K562 (cell line): ENCODE results near the gene GNAT2. TPM values are rescaled to one million over a fixed set of nuclear protein-coding genes. Genes with fewer than 3 reads are reported as not detected.

Source experiments
- ATAC-seq: fragments of 200-7000 bp; cut with Tn5 transposase; 3 replicates; pipeline ENCODE4 v1.9.1; 2020; ENCODE audit warnings: moderate library complexity
- BruUV-seq: library from RNA; stranded (reverse); fragments of 400-500 nt; replicated peaks from 2 replicates; lab custom pipeline; 2021; lab: Mats Ljungman, UMichigan
- CTCF ChIA-PET: fragments of 300-600 bp; formaldehyde crosslinking; extraction: SDS; loops from one replicate; lab custom pipeline; 2021; ENCODE audit warnings: low intra/inter-chr PET ratio; lab: Yijun Ruan, JAX
- POLR2A ChIA-PET: fragments of 300-600, 350-650 bp; sonication (Branson Sonifier 250); formaldehyde crosslinking; extraction: SDS; loops from one replicate; lab custom pipeline; 2021; ENCODE audit warnings: antibody characterized with exemption, inconsistent platforms; lab: Yijun Ruan, JAX
- DNase-seq, 4 experiments: peaks; one replicate each; pipeline versions ENCODE4 v3.0.0 to v3.0.0-alpha.2; 2011 to 2018; ENCODE audit warnings: low spot score in 3 of 4, mixed read lengths in 3 of 4; ENCODE audit errors: extremely low read depth in 1 of 4
- FAIRE-seq: peaks from 2 replicates; lab custom pipeline; 2011; peaks lifted over from hg19 to GRCh38; lab: Jason Lieb, UNC
- H2AFZ ChIP-seq: 2 replicates; pipeline ENCODE4 v1.6.0; 2011; ENCODE audit warnings: low read depth, low read length, control low read depth, inconsistent platforms
- H3K27ac ChIP-seq: fragments of 200-600 bp; 3 replicates; pipeline ENCODE4 v1.8.0; 2011; ENCODE audit warnings: low read depth, mild to moderate bottlenecking, control low read depth, inconsistent platforms, low read length, moderate library complexity, mixed read lengths; ENCODE audit errors: extremely low read depth
- H3K27me3 ChIP-seq, 2 experiments: fragments of 300-600 bp in 1 of 2; 2 replicates in 1 of 2; 3 replicates in 1 of 2; pipeline versions ENCODE4 v1.6.0 to v1.8.0; 2011; ENCODE audit warnings: inconsistent platforms in 2 of 2, low read length in 2 of 2, mild to moderate bottlenecking in 1 of 2, mixed read lengths in 1 of 2, moderate library complexity in 1 of 2; ENCODE audit not compliant: control insufficient read depth in 2 of 2, insufficient read depth in 2 of 2
- H3K36me3 ChIP-seq: fragments of 300-600 bp; 3 replicates; pipeline ENCODE4 v1.8.0; 2011; ENCODE audit warnings: mild to moderate bottlenecking, low read length, inconsistent platforms; ENCODE audit not compliant: control insufficient read depth, insufficient read depth
- H3K4me1 ChIP-seq, 2 experiments: fragments of 200-600 bp in 1 of 2; replicated peaks in 1 of 2; 2 replicates in 1 of 2; 3 replicates in 1 of 2; pipeline versions ENCODE4 v1.5.1 to v1.8.0; 2011; ENCODE audit warnings: inconsistent platforms in 2 of 2, low read length in 2 of 2, mild to moderate bottlenecking in 1 of 2, mixed read lengths in 1 of 2, moderate library complexity in 1 of 2; ENCODE audit not compliant: control insufficient read depth in 2 of 2, insufficient read depth in 2 of 2
- H3K4me2 ChIP-seq: 2 replicates; pipeline ENCODE4 v1.6.1; 2011; ENCODE audit warnings: low read length, control low read depth, inconsistent platforms, mixed read lengths; ENCODE audit not compliant: insufficient read depth
- H3K4me3 ChIP-seq: fragments of 200-600 bp; sonication (generic), shearing (Covaris generic); 2 replicates; pipeline ENCODE4 v1.5.1; 2016; ENCODE audit warnings: control low read depth, inconsistent platforms
- H3K79me2 ChIP-seq: fragments of 200-600 bp; 3 replicates; pipeline ENCODE4 v1.8.0; 2011; ENCODE audit warnings: low read length, inconsistent platforms; ENCODE audit not compliant: control insufficient read depth, insufficient read depth
- H3K9ac ChIP-seq, 2 experiments: 2 replicates each; pipeline versions ENCODE4 v1.6.0 to v1.6.1; 2011; ENCODE audit warnings: low read depth in 2 of 2, low read length in 2 of 2, control low read depth in 1 of 2, inconsistent platforms in 1 of 2, mild to moderate bottlenecking in 1 of 2, mixed read lengths in 1 of 2; ENCODE audit not compliant: insufficient read depth in 1 of 2
- H3K9me1 ChIP-seq: one replicate; pipeline ENCODE4 v1.6.0; 2011; ENCODE audit warnings: inconsistent platforms, mild to moderate bottlenecking, low read length, moderate library complexity; ENCODE audit not compliant: control insufficient read depth, insufficient read depth
- H3K9me3 ChIP-seq: replicated peaks from 2 replicates; pipeline ENCODE4 v1.5.1; 2011; ENCODE audit warnings: low read depth, low read length, inconsistent platforms; ENCODE audit not compliant: control insufficient read depth, insufficient read depth
- H4K20me1 ChIP-seq: replicated peaks from 2 replicates; pipeline ENCODE4 v1.6.1; 2011; ENCODE audit warnings: low read length, inconsistent platforms, mixed read lengths; ENCODE audit not compliant: control insufficient read depth, insufficient read depth
- ADNP ChIP-seq: fragments of 200-800 bp; sonication (Bioruptor generic); IDR thresholded peaks from 2 replicates; pipeline ENCODE4 v1.6.1; 2016; ENCODE audit warnings: missing genetic modification characterization, missing compliant biosample characterization
- BACH1 ChIP-seq: fragments of 200-800 bp; sonication (Bioruptor generic); IDR thresholded peaks from 2 replicates; pipeline ENCODE4 v1.6.1; 2016; ENCODE audit warnings: missing genetic modification characterization, missing compliant biosample characterization
- BHLHE40 ChIP-seq: IDR thresholded peaks from 2 replicates; pipeline ENCODE4 v1.6.1; 2011; ENCODE audit warnings: low read length, improper control_type of control experiment
- CC2D1A ChIP-seq: fragments of 450-650 bp; IDR thresholded peaks from 2 replicates; pipeline ENCODE4 v1.6.1; 2017; ENCODE audit warnings: mild to moderate bottlenecking
- KAT7 ChIP-seq: sonication (generic); formaldehyde crosslinking; IDR thresholded peaks from 2 replicates; pipeline ENCODE4 v1.8.0; 2022; ENCODE audit warnings: missing genetic modification reagents, mild to moderate bottlenecking, borderline replicate concordance
- KAT8 ChIP-seq: fragments of 450-650 bp; IDR thresholded peaks from 2 replicates; pipeline ENCODE4 v1.6.1; 2016; ENCODE audit warnings: low read depth, mild to moderate bottlenecking
- MCM5 ChIP-seq: fragments of 450-650 bp; IDR thresholded peaks from 2 replicates; pipeline ENCODE4 v1.6.1; 2016; ENCODE audit warnings: low read depth
- PHF8 ChIP-seq: fragments of 200-600 bp; sonication (generic); IDR thresholded peaks from 2 replicates; pipeline ENCODE4 v1.6.1; 2012; ENCODE audit warnings: mixed run types, mild to moderate bottlenecking, inconsistent platforms, low read length, moderate library complexity, borderline replicate concordance
- PTTG1 ChIP-seq: fragments of 450-650 bp; IDR thresholded peaks from 2 replicates; pipeline ENCODE4 v1.6.1; 2016; ENCODE audit warnings: low read depth, mild to moderate bottlenecking, missing genetic modification characterization, missing compliant biosample characterization
- RNF2 ChIP-seq: sonication (generic); IDR thresholded peaks from 2 replicates; pipeline ENCODE4 v1.6.1; 2016
- SAFB ChIP-seq: fragments of 200-400 bp; formaldehyde crosslinking; IDR thresholded peaks from 2 replicates; pipeline ENCODE4 v1.6.1; 2017; ENCODE audit warnings: low read depth, low read length, borderline replicate concordance
- TAF9B ChIP-seq: fragments of 450-650 bp; IDR thresholded peaks from 2 replicates; pipeline ENCODE4 v1.6.1; 2018; ENCODE audit warnings: mild to moderate bottlenecking; ENCODE audit not compliant: partially characterized antibody
- ZNF121 ChIP-seq: sonication (generic); formaldehyde crosslinking; conservative IDR thresholded peaks from 2 replicates; pipeline ENCODE4 v1.8.0; 2022; ENCODE audit warnings: missing genetic modification reagents
- ZNF41 ChIP-seq: fragments of 250-450 bp; sonication (Bioruptor Pico); conservative IDR thresholded peaks from 2 replicates; pipeline ENCODE4 v1.4.0; 2020; ENCODE audit warnings: mild to moderate bottlenecking
- WGBS: fragments of 100-300 bp; shearing (Covaris generic); methylation state at CpG from one replicate; pipeline ENCODE4 v1.1.6; 2016; ENCODE audit warnings: low coverage, mixed read lengths; ENCODE audit not compliant: insufficient coverage; ENCODE audit errors: missing lambda C conversion rate; 5-methylcytosine and 5-hydroxymethylcytosine counted together
- in situ Hi-C: fragments of 300-500 bp; cut with MboI; formaldehyde crosslinking; loops from 4 replicates; pipeline ENCODE4 v1.15.0; 2018; ENCODE audit warnings: inconsistent platforms, mixed read lengths
- intact Hi-C: fragments of 100-400 bp; cut with micrococcal nuclease; formaldehyde crosslinking; loops from 2 replicates; pipeline ENCODE4 v1.14.2; 2022
- polyA plus RNA-seq, 8 experiments: library from polyadenylated mRNA; depleted of rRNA in 4 of 8; stranded (reverse) in 5 of 8; unstranded in 3 of 8; fragments of >200 nt; fragmentation: Nextera tagmentation in 2 of 8; fragmentation: Illumina TruSeq in 1 of 8; extraction: Ambion mirVana in 2 of 8; extraction: Trizol in 1 of 8; gene quantifications; 2 replicates each; pipeline versions ENCODE4 v1.2.1 to v1.2.3, GENCODE V29; 2011 to 2014; ENCODE audit warnings: inconsistent platforms in 1 of 8, missing spikeins in 1 of 8
- total RNA-seq, 7 experiments: library from RNA; depleted of rRNA in 6 of 7; stranded (reverse); fragments of >200 nt in 6 of 7; fragmentation: Illumina TruSeq in 2 of 7; extraction: Trizol in 2 of 7; gene quantifications; 2 replicates each; pipeline versions ENCODE4 v1.2.1 to v1.2.3, GENCODE V29; 2011 to 2021; ENCODE audit warnings: low replicate concordance in 1 of 7
- TF ChIP-seq, protein P1 (sequence below), 2 experiments: IDR thresholded peaks; 2 replicates each; pipeline ENCODE4 v1.6.1; 2011; ENCODE audit warnings: borderline replicate concordance in 1 of 2, control low read depth in 1 of 2, low read depth in 1 of 2, low read length in 1 of 2, mild to moderate bottlenecking in 1 of 2, mixed read lengths in 1 of 2, moderate library complexity in 1 of 2; ENCODE audit not compliant: insufficient read depth in 1 of 2, insufficient read length in 1 of 2, poor library complexity in 1 of 2, severe bottlenecking in 1 of 2; ENCODE audit errors: extremely low read depth in 1 of 2
- TF ChIP-seq, protein P2 (sequence below): fragments of 450-650 bp; formaldehyde crosslinking; IDR thresholded peaks from 2 replicates; pipeline ENCODE4 v1.4.0; 2020; ENCODE audit warnings: mild to moderate bottlenecking, moderate library complexity
- TF ChIP-seq, protein P3 (sequence below): sonication (generic); formaldehyde crosslinking; IDR thresholded peaks from 2 replicates; pipeline ENCODE4 v1.8.0; 2022; ENCODE audit warnings: missing genetic modification reagents, mild to moderate bottlenecking, moderate library complexity, borderline replicate concordance

Gene GNAT2
- total and polyA plus RNA-seq, 9 of the 15 experiments (the other 6 are each of a cell fraction or from before 2014, with no cell fraction given), result 0.06 to 0.52 (median 0.24) TPM; not detected in 1

DNA sequence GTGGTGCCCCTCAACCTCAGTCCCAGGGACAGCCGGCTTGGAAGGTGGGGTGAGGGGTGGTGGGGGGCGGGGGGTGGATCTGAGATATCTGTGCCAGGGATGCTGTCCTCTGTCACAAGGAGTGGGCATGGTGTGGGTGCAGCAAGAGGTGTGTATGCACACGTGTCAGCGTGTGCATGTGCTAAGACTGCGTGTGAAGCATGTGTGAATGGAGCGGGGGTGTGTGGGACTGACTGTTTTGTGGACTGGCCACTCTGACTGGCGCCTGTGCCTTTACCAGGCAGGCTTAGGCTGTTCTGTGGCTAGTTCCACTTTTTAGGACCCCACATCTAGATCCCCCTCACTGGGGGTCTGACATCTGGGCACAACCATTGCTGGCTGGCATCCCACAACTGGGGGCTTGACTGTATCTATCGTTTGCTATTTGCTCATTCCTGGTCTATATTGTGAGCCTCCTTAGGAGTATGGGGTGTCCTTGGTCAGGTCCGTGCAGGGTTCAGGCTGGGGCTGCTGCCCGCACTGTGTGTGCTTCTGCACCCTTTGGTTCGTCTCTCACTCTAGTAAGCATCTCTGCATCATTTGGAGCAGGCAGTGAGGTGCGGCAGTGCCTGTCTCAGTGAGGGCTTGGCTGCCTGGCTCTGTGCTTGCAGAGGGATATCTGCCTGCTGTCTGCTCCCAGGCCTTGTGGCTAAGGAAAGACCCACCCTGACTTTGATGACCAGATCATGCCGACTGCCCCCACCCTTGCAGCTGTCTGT lies 2.1 kb upstream of the GNAT2 start:
- no peaks in the 10 kb centered on the region for H3K9me1 ChIP-seq
- peaks cover 32 to 66% of the 10 kb centered on the region in 2 experiments for H3K4me1 ChIP-seq
- FAIRE-seq, result no peak
- H3K9ac ChIP-seq, result peak overlapping the region in 1 of 2 experiments; percentile 98; a peak in 2 of 4 replicates
- H3K27me3 ChIP-seq, result no peaks in the 10 kb centered on the region
- in situ Hi-C loops (loop anchor here (5.0 kb wide), 1 partner anchor 74 kb away; the partner anchor contains the start of gene GNAI3), intact Hi-C loops (no loop called here)
- peaks cover 5% of the 10 kb centered on the region; the same call in 1 of the 2 replicates for H4K20me1 ChIP-seq
- CTCF ChIA-PET, result no interaction called here
- no peak for DNase-seq
- BruUV-seq, result no TSS peak
- POLR2A ChIA-PET, result interaction anchor here (0.7 to 1.9 kb wide), 4 partner anchors 9 to 269 kb away, joined by 3 to 5 read pairs (median 3); partner anchors contain the start of gene GNAI3
- H2AFZ ChIP-seq, result no peak overlapping the region
- no peaks in the 10 kb centered on the region for H3K9me3 ChIP-seq
- H3K79me2 ChIP-seq, result peaks cover 55% of the 10 kb centered on the region
- no peak overlapping the region for H3K27ac ChIP-seq
- peak overlapping the region; percentile 96 for H3K4me2 ChIP-seq
- ATAC-seq, result no peak
- WGBS, result 43% methylated on average over 12 of the region's 13 CpGs
- peak overlapping the region; percentile 61 for H3K4me3 ChIP-seq
- peaks cover 9% of the 10 kb centered on the region; the same call in 1 of the 3 replicates for H3K36me3 ChIP-seq
- no peak for TF ChIP-seq ZNF41 (CRISPR knock-in tag)
- TF ChIP-seq, protein P1, sequence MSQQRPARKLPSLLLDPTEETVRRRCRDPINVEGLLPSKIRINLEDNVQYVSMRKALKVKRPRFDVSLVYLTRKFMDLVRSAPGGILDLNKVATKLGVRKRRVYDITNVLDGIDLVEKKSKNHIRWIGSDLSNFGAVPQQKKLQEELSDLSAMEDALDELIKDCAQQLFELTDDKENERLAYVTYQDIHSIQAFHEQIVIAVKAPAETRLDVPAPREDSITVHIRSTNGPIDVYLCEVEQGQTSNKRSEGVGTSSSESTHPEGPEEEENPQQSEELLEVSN (IDR thresholded peaks at IDR 0.05; ENCODE audit: borderline replicate concordance in 1 of 2, extremely low read depth in 1 of 2, insufficient read depth in 1 of 2, insufficient read length in 1 of 2, low read depth in 1 of 2, low read length in 1 of 2, poor library complexity in 1 of 2, severe bottlenecking in 1 of 2), result peak in 1 of 2 experiments; percentile 16
- TF ChIP-seq CC2D1A, result no peak
- no peak for TF ChIP-seq ADNP
- TF ChIP-seq MCM5, result no peak
- TF ChIP-seq ZNF121, result no peak
- TF ChIP-seq RNF2, result no peak
- no peak for TF ChIP-seq PHF8
- no peak for TF ChIP-seq KAT8
- TF ChIP-seq KAT7 (CRISPR knock-in tag), result peak; percentile 39; the same call in 1 of the 2 replicates
- no peak for TF ChIP-seq TAF9B
- no peak for TF ChIP-seq BHLHE40
- no peak for TF ChIP-seq BACH1
- TF ChIP-seq, protein P2, sequence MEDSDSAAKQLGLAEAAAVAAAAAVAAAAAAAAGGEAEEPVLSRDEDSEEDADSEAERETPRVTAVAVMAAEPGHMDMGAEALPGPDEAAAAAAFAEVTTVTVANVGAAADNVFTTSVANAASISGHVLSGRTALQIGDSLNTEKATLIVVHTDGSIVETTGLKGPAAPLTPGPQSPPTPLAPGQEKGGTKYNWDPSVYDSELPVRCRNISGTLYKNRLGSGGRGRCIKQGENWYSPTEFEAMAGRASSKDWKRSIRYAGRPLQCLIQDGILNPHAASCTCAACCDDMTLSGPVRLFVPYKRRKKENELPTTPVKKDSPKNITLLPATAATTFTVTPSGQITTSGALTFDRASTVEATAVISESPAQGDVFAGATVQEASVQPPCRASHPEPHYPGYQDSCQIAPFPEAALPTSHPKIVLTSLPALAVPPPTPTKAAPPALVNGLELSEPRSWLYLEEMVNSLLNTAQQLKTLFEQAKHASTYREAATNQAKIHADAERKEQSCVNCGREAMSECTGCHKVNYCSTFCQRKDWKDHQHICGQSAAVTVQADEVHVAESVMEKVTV (CRISPR knock-in tag), result no peak
- TF ChIP-seq SAFB, result no peak
- TF ChIP-seq PTTG1 (tag), result no peak
- TF ChIP-seq, protein P3, sequence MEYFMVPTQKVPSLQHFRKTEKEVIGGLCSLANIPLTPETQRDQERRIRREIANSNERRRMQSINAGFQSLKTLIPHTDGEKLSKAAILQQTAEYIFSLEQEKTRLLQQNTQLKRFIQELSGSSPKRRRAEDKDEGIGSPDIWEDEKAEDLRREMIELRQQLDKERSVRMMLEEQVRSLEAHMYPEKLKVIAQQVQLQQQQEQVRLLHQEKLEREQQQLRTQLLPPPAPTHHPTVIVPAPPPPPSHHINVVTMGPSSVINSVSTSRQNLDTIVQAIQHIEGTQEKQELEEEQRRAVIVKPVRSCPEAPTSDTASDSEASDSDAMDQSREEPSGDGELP (CRISPR knock-in tag), result no peak
